ENCODE results near the gene SUMF2.
A peak's percentile ranks its signal among the peaks of the same experiment; 100 is the strongest.

SUMF2 gene

DNA sequence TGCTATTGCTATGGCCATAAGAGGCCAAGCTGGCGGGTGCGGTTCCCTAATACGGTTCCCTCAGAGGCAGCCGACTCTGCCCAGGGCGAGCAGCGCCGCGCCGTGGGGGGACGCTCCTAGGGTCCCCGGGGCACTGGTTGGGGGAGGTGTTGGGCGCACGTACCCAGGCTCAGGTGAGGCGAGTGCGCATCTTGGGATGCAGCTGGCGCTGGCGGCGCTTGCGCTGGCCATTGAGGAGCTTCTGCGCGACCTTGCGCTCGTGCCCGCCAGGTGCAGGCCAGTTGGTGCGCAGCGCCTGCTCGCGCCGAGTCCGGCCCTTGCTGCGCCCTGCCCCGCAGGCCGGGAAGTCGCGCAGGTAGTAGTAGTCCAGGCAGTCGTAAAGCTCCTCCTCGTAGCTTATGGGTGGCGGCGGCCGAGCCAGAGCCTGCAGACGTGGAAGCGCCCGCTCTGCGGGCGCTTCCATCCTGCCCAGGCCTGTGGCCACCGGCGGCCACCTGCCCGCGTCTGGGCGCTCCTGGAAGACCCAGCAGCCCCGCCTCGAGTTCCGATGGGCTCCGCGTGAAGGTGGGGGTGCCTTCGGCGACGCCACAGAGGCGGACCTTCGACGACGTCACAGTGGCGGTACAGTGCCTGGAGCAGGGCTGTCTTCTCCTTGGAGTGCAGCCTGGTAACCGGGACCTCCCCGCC, 51.9 kb downstream of the SUMF2 start, which contains the start of gene NUPR2:
TSS of gene NUPR2 (minus strand) at position 566 of the 687 bp plus-strand sequence. CDS start at position 463, 103 bp downstream.
- TF ChIP-seq YY1 (IDR thresholded peaks at IDR 0.05; ENCODE audit: insufficient read depth, insufficient read length) (no peak), SUZ12 (IDR thresholded peaks at IDR 0.05; ENCODE audit: extremely low read depth, insufficient read depth, insufficient read length) (peak; percentile 44)
- Histone ChIP-seq H3K4me1 (ENCODE audit: insufficient read depth, insufficient read length) (no peaks in the 10 kb centered on the region), H3K4me3 (ENCODE audit: insufficient read length, low read depth) (peak within 1 kb of the TSS; percentile 34), H3K9me3 (ENCODE audit: insufficient read depth, low read length) (no peaks in the 10 kb centered on the region), H3K27me3 (ENCODE audit: insufficient read depth, insufficient read length) (peaks cover 42% of the 10 kb centered on the region), H3K9ac (ENCODE audit: insufficient read length, low read depth) (peak within 1 kb of the TSS; percentile 50), H3K36me3 (ENCODE audit: insufficient read depth, insufficient read length, low read length) (no peaks in the 10 kb centered on the region)
- no peak for DNase-seq (ENCODE audit: low read depth, low spot score)

DNA sequence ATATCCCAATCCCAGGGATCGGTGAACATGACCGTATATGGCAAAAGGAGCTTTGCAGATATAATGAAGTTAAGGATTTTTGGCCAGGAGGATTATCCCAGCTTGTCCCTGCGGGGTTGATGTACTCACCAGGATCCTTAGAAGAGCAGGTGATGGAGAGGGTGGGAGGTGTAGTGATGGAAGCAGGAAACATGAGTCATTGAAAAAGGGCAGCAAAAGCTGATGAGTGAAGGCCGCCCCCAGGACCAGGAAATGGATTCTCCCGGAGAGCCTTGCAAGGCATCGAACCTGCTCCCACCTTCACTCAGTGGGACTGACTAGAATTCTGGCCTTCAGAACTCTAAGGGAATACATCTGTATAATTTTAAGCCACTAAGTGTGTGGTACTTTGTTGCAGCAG, 57.4 kb downstream of the SUMF2 start:
- H3K9me3 ChIP-seq (ENCODE audit: insufficient read depth, low read length): no peaks in the 10 kb centered on the region
- TF ChIP-seq YY1 (IDR thresholded peaks at IDR 0.05; ENCODE audit: insufficient read depth, insufficient read length) (no peak), SUZ12 (IDR thresholded peaks at IDR 0.05; ENCODE audit: extremely low read depth, insufficient read depth, insufficient read length) (no peak), ZNF274 (IDR thresholded peaks at IDR 0.05; ENCODE audit: low read depth, low read length) (no peak)
- no peak overlapping the region for H3K4me3 ChIP-seq (ENCODE audit: insufficient read length, low read depth)
- peaks cover 29% of the 10 kb centered on the region for H3K27me3 ChIP-seq (ENCODE audit: insufficient read depth, insufficient read length)
- H3K4me1 ChIP-seq (ENCODE audit: insufficient read depth, insufficient read length): no peaks in the 10 kb centered on the region
- H3K36me3 ChIP-seq (ENCODE audit: insufficient read depth, insufficient read length, low read length): no peaks in the 10 kb centered on the region
- DNase-seq (ENCODE audit: low read depth, low spot score): no peak
- H3K9ac ChIP-seq (ENCODE audit: insufficient read length, low read depth): no peak overlapping the region

DNA sequence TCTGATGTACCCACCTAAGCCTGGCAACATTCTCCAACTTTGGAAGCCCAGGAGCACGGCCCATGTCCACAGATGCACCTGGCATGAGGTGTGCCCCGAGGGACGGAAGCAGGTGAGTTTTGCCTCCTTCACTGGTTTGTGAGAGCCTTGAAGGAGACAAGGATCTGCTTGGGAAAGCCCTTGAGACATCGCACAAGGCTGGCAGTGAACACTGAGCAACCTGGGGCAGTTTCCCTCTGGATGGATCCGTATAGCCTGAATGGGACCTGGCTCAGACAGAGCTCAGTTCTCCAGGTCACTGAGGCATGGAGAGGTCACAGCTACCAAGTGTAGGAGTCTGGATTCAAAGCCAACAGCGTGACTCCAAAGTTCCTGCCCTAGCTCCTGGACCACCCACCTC, 60.9 kb downstream of the SUMF2 start:
- Histone ChIP-seq H3K4me1 (ENCODE audit: insufficient read depth, insufficient read length) (no peaks in the 10 kb centered on the region), H3K9ac (ENCODE audit: insufficient read length, low read depth) (no peak overlapping the region), H3K4me3 (ENCODE audit: insufficient read length, low read depth) (no peak overlapping the region), H3K9me3 (ENCODE audit: insufficient read depth, low read length) (no peaks in the 10 kb centered on the region), H3K27me3 (ENCODE audit: insufficient read depth, insufficient read length) (peaks cover 11% of the 10 kb centered on the region), H3K36me3 (ENCODE audit: insufficient read depth, insufficient read length, low read length) (no peaks in the 10 kb centered on the region)
- DNase-seq (ENCODE audit: low read depth, low spot score): no peak
- TF ChIP-seq YY1 (IDR thresholded peaks at IDR 0.05; ENCODE audit: insufficient read depth, insufficient read length) (no peak), ZNF274 (IDR thresholded peaks at IDR 0.05; ENCODE audit: low read depth, low read length) (no peak), SUZ12 (IDR thresholded peaks at IDR 0.05; ENCODE audit: extremely low read depth, insufficient read depth, insufficient read length) (no peak)

DNA sequence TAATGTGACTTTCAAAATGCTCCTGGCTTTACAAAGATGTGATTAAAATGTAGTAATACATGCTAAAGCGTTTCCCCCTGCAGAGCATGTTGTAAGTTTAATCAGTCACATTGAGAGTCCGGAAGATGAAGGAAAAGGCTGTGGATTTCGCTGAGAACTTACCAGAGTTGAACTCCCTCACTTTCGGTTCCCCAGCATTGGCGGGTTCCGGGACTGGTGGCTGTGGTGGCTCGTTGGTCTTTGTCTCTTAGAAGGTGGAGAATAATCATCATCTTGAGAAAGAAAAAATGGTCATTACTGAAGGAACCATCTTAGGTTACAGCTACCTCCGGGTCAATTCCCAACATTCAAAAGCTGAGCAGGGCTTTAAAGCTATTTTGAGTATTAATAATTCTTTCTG, 61.7 kb downstream of the SUMF2 start:
- H3K9me3 ChIP-seq (ENCODE audit: insufficient read depth, low read length): no peaks in the 10 kb centered on the region
- no peaks in the 10 kb centered on the region for H3K4me1 ChIP-seq (ENCODE audit: insufficient read depth, insufficient read length)
- H3K9ac ChIP-seq (ENCODE audit: insufficient read length, low read depth): no peak overlapping the region

DNA sequence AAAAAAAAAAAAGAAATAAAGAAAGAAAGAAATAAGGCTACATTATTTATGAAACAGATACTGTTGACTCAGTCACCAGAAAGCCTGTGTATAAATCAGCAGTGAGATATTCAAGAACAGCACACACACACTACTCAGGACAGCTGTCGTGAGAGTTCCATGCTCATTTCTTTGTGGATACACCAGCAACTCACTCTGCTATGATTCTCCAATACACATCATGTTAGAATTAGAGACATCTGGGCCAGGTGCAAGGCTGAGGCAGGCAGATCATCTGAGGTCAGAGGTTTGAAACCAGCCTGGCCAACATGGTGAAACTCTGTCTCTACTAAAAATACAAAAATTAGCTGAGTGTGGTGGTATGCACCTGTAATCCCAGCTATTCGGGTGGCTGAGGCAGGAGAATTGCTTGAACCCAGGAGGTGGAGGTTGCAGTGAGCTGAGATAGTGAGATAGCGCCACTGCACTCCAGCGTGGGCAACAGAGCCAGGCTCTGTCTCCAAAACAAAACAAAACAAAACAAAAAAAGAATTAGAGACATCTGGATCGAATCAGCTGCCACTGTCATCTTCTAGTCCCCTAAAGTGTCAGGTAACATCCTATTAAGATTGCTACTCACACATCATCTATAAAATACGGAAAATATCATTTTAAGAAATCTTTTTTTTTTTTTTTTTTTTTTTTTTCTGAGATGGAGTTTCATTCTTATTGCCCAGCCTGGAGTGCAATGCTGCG, 63.3 kb downstream of the SUMF2 start:
- H3K9ac ChIP-seq (ENCODE audit: insufficient read length, low read depth): no peak overlapping the region
- no peaks in the 10 kb centered on the region for H3K9me3 ChIP-seq (ENCODE audit: insufficient read depth, low read length)
- no peak for TF ChIP-seq SUZ12 (IDR thresholded peaks at IDR 0.05; ENCODE audit: extremely low read depth, insufficient read depth, insufficient read length)
- TF ChIP-seq ZNF274 (IDR thresholded peaks at IDR 0.05; ENCODE audit: low read depth, low read length): no peak
- TF ChIP-seq YY1 (IDR thresholded peaks at IDR 0.05; ENCODE audit: insufficient read depth, insufficient read length): no peak
- H3K27me3 ChIP-seq (ENCODE audit: insufficient read depth, insufficient read length): peaks cover 11% of the 10 kb centered on the region
- no peak overlapping the region for H3K4me3 ChIP-seq (ENCODE audit: insufficient read length, low read depth)
- no peaks in the 10 kb centered on the region for H3K4me1 ChIP-seq (ENCODE audit: insufficient read depth, insufficient read length)
- DNase-seq (ENCODE audit: low read depth, low spot score): no peak
- H3K36me3 ChIP-seq (ENCODE audit: insufficient read depth, insufficient read length, low read length): no peaks in the 10 kb centered on the region

More for the DNA sequence above, 61.7 kb downstream of the SUMF2 start:
- no peak for TF ChIP-seq YY1 (IDR thresholded peaks at IDR 0.05; ENCODE audit: insufficient read depth, insufficient read length)
- no peak for TF ChIP-seq ZNF274 (IDR thresholded peaks at IDR 0.05; ENCODE audit: low read depth, low read length)
- TF ChIP-seq SUZ12 (IDR thresholded peaks at IDR 0.05; ENCODE audit: extremely low read depth, insufficient read depth, insufficient read length): no peak
- peaks cover 11% of the 10 kb centered on the region for H3K27me3 ChIP-seq (ENCODE audit: insufficient read depth, insufficient read length)
- no peaks in the 10 kb centered on the region for H3K36me3 ChIP-seq (ENCODE audit: insufficient read depth, insufficient read length, low read length)
- H3K4me3 ChIP-seq (ENCODE audit: insufficient read length, low read depth): no peak overlapping the region
- no peak for DNase-seq (ENCODE audit: low read depth, low spot score)
